Measurements from ENCODE around the gene PCDHA9.
"Not testable (repeated sequence)": the region's sequence is repeated elsewhere in the genome, so short reads cannot be mapped to it uniquely, and the experiment has no call there.

PCDHA9 gene

GRCh38 chr5:140848139-140849102 is at the start of gene PCDHA9:
PCDHA9 (plus strand) TSS chr5:140848382; CDS start chr5:140848496, 114 bp downstream.
- DNase-seq: not testable (repeated sequence)

DNA sequence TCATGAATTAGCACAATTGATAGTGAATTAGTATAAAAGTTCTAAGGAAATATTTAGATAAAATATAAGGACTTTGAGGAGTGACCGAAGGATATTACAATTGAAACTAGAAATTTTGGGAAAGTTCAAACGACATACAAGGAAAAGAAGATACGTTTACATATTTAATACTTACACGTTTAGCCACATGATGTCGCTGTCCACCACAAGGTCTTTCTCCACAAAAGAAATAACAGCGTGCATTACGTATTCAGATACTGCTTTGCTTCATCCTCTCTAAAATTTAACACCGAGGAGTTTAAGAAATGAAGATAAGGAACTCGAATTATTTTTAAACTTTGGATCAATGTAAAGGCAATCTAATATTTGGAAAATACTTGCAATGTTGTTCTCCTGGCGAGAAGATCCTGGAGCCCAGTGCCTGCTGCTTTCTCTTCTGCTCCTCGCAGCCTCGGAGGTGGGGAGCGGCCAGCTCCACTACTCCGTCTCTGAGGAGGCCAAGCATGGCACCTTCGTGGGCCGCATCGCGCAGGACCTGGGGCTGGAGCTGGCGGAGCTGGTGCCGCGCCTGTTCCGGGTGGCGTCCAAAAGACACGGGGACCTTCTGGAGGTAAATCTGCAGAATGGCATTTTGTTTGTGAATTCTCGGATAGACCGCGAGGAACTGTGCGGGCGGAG is 47.2 kb upstream of the PCDHA9 start, which contains the start of gene PCDHA3:
TSS of gene PCDHA3 (plus strand) at position 242 of the 678 bp plus-strand sequence.
- no peak for DNase-seq

DNA sequence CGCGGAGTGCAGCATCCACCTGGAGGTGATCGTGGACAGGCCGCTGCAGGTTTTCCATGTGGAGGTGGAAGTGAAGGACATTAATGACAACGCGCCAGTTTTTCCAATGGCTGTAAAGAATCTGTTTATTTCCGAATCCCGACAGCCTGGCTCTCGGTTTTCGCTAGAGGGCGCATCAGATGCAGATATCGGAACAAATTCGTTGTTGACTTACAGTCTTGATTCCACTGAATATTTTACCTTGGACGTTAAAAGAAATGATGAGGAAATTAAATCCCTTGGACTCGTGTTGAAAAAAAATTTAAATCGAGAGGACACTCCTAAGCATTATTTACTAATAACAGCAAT is 46.7 kb upstream of the PCDHA9 start:
- no peak for DNase-seq

DNA sequence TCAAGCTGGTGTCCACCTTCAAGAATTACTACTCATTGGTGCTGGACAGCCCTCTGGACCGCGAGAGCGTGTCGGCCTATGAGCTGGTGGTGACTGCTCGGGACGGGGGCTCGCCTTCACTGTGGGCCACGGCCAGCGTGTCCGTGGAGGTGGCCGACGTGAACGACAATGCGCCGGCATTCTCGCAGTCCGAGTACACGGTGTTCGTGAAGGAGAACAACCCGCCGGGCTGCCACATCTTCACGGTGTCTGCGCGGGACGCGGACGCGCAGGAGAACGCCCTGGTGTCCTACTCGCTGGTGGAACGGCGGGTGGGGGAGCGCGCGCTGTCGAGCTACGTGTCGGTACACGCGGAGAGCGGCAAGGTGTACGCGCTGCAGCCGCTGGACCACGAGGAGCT is 45.8 kb upstream of the PCDHA9 start:
- not testable (repeated sequence) for DNase-seq

- DNase-seq: no peak
Measured at GRCh38 chr5:140802781-140803271, 45.4 kb upstream of the PCDHA9 start.

DNA sequence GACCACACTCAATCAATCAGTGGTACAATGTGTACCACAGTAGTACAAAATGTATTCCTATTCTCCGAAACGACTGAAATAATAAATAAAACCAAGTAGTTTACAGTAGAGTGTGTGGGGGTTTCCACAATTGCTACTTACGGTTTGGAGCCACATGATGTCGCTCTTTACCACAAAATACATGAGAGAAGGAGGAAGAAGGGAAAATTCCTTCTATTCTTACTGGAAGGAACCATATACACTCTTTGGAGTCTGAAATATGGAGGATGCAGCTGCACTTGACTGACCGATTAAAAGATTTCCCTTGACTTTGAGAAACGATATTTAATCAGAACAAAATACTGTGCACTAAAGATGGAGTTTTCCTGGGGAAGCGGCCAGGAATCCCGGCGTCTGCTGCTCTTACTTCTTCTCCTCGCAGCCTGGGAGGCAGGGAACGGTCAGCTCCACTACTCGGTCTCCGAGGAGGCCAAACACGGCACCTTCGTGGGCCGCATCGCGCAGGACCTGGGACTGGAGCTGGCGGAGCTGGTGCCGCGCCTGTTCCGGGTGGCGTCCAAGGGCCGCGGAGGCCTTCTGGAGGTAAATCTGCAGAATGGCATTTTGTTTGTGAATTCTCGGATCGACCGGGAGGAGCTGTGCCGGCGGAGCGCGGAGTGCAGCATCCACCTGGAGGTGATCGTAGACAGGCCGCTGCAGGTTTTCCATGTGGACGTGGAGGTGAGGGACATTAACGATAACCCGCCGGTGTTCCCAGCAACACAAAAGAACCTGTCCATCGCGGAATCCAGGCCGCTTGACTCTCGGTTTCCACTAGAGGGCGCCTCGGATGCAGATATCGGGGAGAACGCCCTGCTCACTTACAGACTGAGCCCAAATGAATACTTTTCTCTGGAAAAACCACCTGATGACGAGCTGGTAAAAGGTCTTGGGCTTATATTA is 41.1 kb upstream of the PCDHA9 start, which contains the start of gene PCDHA4:
TSS of gene PCDHA4 (plus strand) at position 235 of the 942 bp plus-strand sequence.
- DNase-seq: no peak

GRCh38 chr5:140808241-140808888 is 39.8 kb upstream of the PCDHA9 start:
- DNase-seq: not testable (repeated sequence)

- no peak for DNase-seq
Measured at GRCh38 chr5:140808889-140809291, 39.3 kb upstream of the PCDHA9 start.

- DNase-seq: no peak
Measured at GRCh38 chr5:140821375-140822280, 26.6 kb upstream of the PCDHA9 start, which contains the start of gene PCDHA5. PCDHA5 (plus strand) TSS chr5:140821613.

DNA sequence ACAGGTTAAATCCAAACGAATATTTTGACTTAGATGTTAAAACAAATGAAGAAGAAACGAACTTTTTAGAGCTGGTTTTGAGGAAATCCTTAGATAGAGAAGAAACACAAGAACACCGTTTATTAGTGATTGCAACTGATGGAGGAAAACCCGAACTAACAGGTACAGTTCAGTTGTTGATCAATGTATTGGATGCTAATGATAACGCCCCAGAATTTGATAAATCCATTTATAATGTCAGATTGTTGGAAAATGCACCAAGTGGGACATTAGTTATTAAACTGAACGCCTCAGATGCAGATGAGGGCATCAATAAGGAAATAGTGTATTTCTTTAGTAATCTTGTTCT is 25.9 kb upstream of the PCDHA9 start:
- no peak for DNase-seq

GRCh38 chr5:140822969-140823368 is 25.2 kb upstream of the PCDHA9 start:
- DNase-seq: not testable (repeated sequence)

- no peak for DNase-seq
Measured at GRCh38 chr5:140823475-140823874, 24.7 kb upstream of the PCDHA9 start.

- no peak for DNase-seq
Measured at GRCh38 chr5:140827704-140828361, 20.3 kb upstream of the PCDHA9 start, which contains the start of gene PCDHA6. PCDHA6 (plus strand) TSS chr5:140827960; CDS start chr5:140828092, 132 bp downstream.

GRCh38 chr5:140828362-140828737 is 19.8 kb upstream of the PCDHA9 start:
- no peak for DNase-seq

DNA sequence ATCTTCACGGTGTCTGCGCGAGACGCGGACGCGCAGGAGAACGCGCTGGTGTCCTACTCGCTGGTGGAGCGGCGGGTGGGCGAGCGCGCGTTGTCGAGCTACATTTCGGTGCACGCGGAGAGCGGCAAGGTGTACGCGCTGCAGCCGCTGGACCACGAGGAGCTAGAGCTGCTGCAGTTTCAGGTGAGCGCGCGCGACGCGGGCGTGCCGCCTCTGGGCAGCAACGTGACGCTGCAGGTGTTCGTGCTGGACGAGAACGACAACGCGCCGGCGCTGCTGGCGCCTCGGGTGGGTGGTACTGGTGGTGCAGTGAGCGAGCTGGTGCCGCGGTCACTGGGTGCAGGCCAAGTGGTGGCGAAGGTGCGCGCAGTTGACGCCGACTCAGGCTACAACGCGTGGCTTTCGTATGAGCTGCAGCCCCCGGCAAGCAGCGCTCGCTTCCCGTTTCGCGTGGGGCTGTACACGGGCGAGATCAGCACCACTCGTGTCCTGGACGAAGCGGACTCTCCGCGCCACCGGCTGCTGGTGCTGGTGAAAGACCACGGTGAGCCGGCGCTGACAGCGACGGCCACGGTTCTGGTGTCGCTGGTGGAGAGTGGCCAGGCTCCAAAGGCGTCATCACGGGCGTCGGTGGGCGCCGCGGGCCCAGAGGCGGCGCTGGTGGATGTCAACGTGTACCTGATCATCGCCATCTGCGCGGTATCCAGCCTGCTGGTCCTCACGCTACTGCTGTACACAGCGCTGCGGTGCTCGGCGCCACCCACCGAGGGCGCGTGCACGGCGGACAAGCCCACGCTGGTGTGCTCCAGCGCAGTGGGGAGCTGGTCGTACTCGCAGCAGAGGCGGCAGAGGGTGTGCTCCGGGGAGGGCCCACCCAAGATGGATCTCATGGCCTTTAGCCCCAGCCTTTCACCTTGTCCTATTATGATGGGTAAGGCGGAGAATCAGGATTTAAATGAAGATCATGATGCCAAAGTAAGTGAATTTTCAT is 18.4 kb upstream of the PCDHA9 start:
- DNase-seq: not testable (repeated sequence)

GRCh38 chr5:140833993-140834392 is 14.2 kb upstream of the PCDHA9 start, which contains the start of gene PCDHA7:
PCDHA7 (plus strand) TSS chr5:140834269; CDS start chr5:140834384, 115 bp downstream.
- DNase-seq: no peak

- not testable (repeated sequence) for DNase-seq
Measured at GRCh38 chr5:140834439-140835008, 13.7 kb upstream of the PCDHA9 start.

All from CD4-positive, alpha-beta T cell treated with Interleukin-17A for 4 hours (primary cell).